GM21526 (cell line): ENCODE results near the gene PRR5L.

Source experiments
- ATAC-seq: cut with Tn5 transposase; IDR thresholded peaks from one replicate; pipeline ENCODE4 v1.9.1; 2021; ENCODE audit warnings: moderate library complexity; ENCODE audit not compliant: unreplicated experiment, low FRiP score

The PRR5L gene

DNA sequence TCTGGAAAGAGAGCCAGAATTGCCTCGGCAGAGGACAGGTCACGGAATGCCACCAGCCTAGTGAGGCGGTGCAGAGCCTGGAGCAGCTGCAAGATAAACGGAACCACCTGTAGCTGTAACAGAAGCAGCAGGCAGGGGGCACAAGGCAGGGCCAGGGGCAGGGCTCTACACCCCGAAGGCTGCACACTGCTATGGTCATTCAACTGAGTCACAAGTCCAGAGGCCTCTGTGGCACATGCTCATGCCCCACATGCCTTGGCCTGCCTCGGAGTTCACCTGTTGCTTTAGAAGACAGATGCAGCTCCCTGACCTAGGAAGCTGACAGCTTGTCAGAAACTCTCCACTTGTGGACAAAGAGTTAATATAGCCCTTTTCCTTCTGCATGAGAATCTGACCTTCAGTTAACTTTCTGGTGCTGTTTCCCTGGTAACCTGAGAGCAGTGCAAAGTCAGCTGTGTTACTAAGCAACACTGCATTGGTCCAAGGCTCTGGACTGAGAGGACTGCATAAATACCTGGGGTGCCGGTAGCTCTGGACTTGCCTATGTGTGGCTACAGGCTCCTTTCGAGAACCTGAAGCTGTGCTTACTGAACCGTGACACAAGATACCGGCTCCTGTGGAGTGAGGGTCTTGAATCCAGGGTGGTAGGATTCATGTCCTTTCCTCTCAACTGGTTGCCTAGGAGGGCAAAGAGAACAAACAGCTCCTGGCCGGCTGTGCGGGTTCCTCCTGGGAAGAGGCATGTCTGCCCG lies 17.4 kb upstream of the PRR5L start:
- no peak for ATAC-seq

DNA sequence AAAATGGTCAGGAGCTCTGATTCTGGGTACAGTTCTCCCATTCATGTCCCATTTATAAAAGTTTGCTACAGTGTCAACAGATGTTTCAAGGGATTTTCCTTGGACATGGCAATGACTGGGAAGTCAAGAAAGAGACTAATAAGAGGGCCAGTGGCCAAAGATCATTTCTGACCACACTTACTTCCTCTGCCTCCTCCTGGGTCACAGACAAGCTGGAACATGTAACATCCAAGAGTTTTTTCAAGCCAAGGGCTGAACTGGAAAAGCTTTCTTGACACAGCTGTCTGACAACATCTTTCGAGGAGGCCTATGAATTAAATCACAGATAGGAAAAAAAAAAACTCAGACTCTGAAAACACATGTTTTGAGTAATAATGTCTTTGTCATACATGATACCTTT lies 15.6 kb upstream of the PRR5L start:
- ATAC-seq: no peak

DNA sequence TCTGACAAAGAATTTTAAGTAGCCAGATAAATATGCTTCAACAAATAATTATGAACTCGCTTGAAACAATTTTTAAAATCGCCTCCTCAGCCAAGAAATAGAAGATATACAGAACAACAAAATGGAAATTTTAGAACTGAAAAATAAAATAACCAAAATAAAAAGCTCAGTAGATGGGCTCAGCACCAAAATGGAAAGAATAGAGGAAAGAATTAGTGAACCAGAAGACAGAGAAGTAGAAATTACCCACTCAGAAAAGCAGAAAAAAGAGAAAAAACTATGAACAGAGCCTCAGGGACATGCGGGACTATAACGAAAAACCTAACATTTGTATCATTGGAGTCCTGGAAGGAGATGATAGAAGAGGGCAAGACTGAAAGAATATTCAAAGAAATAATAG lies 14.2 kb upstream of the PRR5L start:
- ATAC-seq: no peak

DNA sequence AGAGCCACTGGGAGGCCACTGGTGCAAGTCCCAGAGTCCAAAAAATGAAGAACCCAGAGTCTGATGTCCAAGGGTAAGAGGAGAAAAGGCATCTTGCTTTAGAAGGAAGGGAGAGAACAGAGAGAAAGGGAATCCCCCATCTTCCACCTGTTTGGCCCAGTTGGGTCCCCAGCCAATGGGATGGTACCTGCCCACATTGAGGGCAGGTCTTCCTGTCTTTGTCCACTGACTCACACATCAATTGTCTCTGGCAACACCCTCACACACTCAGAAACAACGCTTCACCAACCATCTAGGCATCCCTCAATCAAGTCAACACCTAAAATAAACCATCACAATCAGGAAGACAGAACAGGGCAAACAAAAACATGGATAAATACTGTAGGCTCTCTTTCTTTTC lies 13.2 kb upstream of the PRR5L start:
- ATAC-seq: no peak

DNA sequence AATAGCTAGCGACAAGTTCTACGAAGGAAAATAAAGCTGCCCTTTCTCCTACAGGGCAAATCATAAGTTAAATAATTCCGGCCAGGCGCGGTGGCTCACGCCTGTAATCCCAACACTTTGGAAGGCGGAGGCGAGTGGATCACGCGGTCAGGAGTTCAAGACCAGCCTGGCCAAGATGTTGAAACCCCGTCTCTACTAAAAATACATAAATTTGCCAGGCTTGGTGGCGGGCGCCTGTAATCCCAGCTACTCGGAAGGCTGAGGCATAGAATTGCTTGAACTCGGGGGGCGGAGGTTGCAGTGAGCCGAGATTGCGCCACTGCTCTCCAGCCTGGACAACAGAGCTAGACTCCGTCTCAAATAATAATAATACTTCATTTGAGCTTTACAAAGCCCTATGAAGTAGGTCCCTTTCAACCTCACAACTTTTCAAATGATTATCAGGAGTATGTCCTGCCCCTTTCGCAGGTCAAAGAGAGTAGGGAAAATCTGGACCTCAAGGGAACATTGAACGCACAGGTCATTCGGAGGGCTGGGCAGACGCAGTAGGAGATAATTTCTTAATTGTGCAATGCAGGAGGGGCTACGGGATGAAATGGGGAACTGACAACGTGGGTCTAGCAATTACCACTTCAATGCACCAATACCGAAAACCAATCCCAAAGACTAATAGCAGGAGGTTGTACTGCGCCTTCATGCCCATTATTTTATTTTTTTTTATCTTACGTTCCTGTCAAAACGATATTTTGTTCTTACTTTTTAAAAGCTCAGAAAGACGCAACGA lies 7.5 kb upstream of the PRR5L start:
- ATAC-seq: no peak

DNA sequence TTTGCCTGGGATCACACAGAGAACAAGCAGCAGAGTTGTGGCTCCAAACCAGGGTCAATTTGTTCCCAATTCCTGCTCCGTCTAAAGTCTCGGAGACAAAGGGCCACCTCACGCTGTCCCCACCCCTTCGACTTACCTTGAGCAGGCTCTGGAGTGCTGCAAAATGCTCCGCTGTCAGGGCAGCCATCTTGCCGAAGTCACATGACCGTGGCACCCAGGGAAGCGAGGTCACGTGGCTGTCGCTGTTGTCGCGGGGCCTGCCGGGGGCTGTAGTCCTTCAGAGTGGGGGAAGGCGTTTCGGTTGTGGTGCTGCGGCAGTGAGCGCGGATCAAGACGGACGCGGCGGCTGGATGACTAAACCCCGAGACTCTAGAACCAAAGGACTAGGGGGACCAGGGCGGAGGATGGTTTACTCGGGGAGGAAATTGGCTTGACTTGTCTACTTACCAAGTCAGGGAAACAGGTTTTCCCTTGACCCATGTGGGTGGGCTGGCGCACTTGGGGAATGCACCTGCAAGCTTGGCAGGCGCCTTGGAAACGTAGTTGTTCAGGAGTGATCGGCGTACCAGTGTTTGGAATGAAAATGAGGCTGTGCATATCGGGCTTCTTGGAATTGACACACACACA lies 6.7 kb upstream of the PRR5L start, which contains the start of gene COMMD9:
COMMD9 (minus strand) TSS at position 199 of the 627 bp plus-strand sequence; CDS start at position 187, 12 bp downstream.
- peak; percentile 98 for ATAC-seq

DNA sequence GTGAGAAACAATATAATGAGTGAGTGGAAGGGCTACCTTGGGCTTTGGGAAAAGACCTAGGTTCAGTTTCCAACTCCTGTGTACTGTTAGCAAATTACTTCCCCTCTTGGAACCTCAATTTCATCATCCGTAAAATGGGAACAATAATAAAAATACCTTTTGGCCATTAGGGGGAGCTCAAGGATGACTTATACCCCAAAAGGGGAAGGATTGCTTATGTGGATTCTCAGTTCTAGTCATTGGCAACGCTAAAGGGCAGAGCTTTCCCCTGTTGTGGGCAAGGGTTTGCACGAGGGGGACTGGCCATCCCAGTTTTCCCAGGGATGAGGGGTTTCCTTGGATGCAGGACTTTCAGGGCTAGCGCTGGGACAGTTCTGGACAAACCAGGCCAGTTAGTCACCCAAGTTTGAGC lies 3.8 kb upstream of the PRR5L start:
- ATAC-seq: peak; percentile 52

DNA sequence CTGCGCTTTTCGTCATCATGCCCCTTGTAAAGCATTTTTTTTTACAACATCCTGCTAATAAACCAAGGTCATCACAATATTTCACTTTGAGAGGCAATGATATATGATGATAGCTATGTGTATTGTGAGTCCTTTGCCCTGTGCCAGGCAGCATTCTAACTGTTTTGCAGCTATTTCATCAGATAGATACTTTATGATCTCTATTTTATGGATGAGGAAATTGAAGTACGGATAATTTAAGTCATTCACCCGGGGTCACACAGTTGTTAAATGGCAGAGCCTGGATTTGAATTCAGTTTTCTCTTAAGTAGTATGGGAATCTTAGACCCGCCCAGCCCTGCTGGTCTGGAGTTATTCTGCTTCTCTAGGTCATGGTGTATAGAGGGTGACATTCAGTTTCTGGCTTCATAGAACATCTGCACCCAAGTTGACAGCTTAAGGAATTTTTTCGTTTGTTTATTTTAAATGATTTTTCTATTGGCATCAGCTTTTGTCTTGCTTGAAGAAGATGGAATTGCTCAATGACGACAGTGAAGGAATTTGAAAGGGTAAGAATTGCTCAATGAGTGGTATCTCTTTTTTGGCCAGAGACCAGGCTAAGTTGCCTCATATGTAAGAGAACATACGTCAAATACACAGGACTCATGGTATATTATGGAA lies 926 bp downstream of the PRR5L start:
- ATAC-seq: no peak

DNA sequence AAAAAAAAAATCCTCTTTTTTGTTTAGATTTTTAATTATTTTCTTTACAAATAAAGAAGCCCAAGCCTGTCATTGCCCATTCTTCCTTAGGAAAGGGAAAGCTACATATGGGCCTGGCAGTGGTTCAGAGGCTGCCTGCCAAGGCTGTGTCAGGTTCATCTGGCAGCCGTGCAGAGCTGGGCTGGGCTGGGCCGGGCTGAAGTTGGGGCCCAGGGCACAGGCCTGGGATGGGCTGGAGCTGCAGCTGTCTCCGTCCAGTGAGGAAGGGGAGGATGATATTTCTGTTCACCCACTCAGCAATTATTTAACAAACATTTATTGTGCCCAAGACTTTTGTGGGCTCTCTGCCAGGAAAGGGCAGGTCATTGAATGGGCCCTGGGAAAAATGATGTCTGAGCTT lies 4.6 kb downstream of the PRR5L start:
- no peak for ATAC-seq

DNA sequence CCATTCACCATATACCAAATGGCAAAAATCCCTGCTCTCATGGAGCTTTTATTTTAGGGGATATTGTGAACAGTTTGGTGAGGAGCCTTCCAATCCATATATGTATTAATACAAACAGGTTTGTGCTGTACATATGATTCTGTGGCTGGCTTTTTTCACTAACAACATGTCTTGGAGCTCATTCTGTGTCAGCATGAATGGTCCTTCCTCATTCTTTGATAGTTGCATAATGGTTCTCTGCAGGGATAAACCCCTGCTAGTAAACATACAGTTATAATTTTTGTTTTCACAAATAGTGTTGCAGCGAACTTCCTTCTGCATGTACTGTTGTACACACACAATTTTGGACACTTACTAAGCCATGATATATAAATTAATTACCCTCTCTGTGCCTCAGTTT lies 8.3 kb downstream of the PRR5L start:
- no peak for ATAC-seq

DNA sequence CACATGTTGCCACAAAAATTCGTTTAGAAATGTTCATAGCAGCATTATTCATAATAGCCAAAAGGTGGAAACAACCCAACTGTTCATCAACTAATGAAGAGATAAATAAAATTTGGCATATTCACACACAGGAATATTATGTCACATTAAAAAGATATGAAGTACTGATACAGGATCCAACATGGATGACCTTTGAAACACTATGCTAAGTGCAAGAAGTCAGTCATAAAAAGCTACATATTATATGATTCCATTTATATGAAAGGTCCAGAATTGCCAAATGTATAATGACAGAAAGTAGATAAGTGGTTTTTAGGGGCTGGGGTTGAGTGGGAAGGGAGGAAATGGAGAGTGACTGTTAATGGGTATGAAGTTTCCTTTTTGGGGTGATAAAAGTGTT lies 9.0 kb downstream of the PRR5L start:
- no peak for ATAC-seq

DNA sequence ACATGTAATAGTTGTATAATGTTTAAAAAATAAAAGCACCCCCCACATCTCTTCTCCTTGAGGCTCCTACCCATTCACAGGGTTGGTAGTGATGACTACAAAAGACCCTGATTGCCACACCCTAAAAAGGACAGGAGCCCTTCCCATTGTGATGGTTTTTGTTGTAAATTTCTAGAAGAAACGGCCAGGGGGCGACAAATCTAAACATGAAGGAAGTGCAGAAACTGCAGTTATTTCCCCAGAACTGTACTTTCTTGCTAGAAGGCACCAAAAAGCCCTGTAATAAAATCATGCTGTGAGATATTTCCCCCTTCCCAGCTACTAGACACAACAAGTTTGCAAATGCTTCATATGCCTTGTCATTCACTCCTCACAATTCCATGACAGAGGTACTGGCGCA lies 10.8 kb downstream of the PRR5L start:
- ATAC-seq: no peak

DNA sequence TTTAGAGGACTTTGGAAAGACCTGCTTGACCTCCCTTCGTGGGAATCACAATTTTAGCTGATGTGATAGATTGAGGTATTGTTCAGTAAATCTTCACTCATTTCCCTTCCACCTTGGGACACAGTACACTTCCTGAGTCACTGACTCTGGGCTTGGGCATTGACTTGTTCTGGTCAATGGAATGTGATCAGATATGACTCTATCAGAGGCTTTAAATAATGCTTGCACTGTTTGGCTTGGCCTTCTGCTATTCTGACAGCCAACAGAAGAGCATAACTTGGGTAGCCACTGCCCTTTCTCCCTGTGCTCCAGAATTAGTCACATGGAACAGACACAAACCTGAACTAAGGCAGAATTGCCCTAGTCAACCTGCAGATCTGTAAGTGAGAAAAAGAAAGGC lies 12.5 kb downstream of the PRR5L start:
- no peak for ATAC-seq

DNA sequence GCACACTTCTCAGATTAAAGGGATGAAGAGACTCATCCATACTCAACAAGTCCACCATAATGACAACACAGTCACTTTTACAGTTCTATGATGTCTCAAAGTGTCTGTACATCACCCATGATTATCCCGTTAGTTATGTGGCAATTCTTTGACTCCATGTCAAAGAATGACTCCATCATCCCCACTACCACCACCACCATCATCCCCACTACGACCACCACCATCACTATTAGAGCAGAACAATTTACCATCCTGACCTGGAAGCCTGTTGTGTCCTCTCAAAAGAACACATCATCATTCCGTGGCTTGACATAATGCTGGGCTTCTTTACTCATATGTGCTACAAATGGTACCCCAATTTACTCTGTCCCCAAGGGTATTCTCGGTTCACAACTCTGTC lies 13.7 kb downstream of the PRR5L start:
- no peak for ATAC-seq

DNA sequence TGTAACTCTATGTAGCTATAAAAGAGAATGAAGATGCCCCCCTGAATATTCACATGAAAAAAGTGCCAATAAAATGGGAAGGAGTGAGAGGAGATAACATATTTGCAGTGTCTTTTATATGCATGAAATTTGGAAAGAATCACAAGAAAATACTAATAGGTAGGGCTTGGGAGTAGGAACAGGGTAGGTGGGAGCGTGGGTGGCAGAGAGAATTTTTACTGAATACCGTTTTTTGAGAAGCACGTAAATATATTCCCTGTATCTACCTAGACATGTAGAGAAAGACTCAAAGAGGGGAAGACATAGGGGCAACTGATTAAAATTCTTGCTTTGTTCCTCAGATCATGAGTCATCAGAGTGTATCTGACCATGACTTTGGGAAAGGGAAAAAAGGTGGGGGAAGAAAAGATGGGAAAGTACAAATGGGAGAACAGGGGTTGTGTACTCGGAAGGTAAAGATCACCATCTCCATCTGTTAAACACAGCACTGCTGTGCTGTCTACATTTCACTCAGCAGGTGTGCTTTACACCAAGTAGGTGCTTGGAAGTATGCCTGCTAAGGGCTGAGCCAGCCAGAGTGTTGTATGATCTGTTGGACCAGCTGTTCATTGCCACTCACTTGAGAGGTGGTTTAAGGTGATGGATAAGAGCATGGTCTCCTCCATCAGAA lies 16.0 kb downstream of the PRR5L start:
- ATAC-seq: no peak

DNA sequence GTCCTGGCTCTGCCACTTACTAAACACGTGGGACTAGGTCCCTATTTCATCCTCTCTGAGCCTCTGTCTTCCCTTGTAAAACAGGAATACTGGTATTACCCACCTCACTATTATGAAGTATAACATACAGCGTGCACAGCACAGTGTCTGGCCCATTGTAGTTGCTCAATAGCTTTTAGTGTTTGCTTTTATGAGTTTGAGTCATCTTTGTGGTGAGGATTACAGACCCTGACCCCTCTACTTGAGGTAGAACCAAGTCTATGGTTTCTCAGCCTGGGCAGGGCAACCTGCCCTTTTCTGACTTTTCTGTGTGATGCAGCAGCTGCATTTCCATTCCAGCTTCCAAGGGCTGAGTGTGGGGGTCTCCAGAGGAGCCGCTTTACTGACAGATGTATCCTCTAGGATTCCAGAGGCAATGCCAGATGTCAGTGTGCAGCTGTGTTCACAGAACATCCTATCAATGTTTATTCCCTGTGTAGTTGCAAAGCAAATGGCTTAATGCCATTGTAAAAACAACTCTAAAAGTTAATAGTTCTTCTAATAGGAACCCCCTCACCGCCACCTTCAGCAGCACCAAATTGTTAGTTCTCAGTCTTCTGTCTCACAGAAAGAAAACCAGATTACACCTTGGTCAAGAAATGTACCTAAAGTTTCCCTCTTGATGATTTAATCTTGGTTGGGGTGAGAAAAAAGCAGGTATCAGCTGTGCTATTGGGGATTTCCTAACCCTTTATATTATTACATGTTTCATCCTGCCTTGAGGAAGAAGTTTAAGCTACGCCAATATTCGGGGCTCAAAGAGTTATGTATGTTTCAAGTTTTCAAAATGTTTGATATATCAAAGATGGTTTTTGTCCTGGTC lies 16.8 kb downstream of the PRR5L start:
- no peak for ATAC-seq

DNA sequence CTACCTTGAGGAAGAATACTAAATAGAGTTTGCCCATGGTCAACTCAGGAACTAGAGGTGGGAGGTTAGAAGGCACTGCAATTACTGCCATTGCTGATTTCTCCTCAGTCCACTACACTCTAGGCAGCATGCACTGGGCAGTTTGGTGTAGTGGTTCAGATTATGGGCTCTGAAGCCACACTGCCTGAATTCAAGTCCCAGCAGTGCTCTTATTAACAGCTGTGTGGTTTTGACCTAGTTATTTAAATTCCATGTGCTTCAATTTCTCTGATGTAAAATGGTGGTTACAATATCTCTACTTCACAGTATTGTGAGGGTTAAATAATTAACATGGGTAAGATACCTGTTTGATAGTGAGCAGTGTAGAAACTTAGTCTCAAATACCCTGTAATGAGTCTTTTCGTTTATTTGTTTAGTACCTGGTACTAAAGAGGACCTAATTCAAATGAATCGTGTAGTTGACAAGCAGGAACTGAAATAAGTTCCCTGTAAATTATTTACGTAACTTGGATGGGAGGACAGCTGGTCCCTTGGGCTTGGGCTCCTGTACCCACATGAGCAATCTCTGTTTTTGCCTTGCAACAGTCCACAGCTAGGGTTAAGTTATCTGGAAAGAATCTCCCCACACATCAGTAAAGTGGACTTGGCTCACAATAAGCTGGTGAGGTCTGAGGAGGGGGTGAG lies 17.8 kb downstream of the PRR5L start:
- no peak for ATAC-seq

DNA sequence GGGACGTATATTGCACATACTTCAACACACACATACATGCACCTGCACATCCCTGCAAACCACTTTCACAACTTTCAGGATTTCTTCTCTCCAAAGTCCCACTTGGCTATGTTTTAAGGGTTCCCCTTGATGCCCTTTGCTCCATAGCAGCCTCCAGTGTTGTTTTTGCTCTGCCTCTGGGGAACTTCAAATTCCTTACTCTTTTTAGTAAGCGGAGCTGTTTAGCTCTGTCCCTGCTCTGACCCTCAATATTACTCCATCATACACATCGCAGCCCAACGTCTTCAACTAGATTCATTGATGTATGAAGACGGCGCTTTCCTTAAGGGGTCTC lies 18.3 kb downstream of the PRR5L start:
- no peak for ATAC-seq

DNA sequence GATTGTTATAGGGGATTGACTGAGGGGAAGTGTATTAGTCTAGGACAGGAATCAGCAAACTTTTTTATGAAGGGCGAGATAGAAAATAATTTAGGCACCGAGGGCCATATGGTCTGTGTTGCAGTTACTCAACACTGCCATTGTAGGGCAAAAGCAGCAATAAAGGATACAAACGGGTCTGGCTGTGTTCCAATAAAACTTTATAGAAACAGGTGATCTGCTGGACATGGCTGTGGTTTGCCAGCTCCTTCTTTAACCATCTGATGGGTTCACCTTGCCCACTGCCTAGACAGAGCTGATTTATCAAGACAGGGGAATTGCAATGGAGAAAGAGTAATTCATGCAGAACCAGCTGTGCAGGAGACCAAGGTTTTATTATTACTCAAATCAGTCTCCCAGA lies 20.0 kb downstream of the PRR5L start:
- ATAC-seq: no peak
